Activated CD4-positive, alpha-beta T cell treated with anti-CD3 and anti-CD28 coated beads, Interleukin-2, Interleukin-4, amounts not matched to agents 100 ng/mL and 50 ng/mL, durations not matched to agents 16 hours and 8 hours (primary cell): ENCODE data around the gene NSG2.

Experiments used
- DNase-seq: peaks from one replicate; pipeline ENCODE4 v3.0.0-alpha.2; 2020; ENCODE audit warnings: low spot score

The NSG2 gene

DNA sequence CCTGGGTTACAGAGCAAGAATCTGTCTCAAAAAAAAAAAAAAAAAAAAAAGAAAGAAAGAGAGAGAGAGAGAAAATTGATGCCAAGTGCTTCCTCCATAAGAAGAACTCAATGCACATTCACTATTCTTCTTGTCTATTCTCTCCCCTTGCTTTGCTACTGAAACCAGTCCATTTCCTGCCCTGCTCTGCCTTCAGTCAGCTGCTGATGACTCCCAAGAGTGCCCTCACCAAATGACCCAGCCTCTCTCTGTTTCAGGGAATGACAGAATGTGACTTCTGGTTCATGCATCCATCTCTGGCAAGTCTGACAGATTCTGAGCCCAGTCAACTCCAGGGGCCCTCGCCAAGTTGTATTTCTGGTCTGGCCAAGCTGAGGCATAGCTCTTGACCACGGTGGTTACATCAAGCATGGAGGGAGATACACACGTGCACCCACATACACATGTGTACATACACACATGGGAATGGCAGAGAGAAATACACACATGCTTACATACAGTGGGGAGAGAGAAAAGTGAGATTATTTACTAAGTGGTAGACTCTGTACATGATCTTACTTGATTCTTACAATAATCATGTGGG lies 106.2 kb downstream of the NSG2 start:
- DNase-seq: no peak

DNA sequence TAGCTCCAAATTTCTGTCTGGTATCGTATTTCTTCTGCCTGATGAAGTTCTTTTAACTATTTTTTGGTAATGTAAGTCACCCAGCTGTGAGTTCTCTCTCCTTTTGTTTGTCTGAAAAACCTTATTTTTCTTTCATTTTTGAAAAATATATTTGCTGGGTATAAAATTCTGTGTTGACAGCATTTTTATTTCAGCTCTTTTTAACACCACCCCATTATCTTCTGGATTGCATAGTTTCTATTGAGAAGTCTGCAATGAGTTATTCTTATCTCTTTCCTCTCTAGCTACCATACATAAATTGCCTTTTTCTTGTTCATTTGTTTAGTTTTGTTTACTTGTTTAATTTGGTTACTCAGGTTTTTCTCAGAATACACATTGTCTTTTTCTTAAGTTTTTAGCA lies 109.1 kb downstream of the NSG2 start:
- no peak for DNase-seq

DNA sequence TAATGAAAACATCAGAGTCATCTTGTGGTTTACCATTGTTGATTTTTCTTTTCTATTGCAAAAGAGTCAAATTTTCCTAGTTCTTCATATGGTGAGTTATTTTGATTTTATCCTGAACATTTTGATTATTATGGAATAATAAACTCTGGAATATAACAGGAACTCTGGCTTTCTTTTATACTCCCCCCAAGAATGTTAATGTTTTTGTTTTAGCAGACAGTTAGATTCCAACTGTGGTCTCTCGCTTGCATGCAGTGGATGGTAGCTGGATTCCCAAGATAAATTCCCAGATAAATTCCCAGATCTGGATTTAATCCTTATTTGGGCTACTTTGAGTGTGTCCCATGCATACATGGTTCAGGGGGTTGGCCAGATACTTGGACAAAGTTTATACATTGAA lies 109.8 kb downstream of the NSG2 start:
- DNase-seq: no peak

DNA sequence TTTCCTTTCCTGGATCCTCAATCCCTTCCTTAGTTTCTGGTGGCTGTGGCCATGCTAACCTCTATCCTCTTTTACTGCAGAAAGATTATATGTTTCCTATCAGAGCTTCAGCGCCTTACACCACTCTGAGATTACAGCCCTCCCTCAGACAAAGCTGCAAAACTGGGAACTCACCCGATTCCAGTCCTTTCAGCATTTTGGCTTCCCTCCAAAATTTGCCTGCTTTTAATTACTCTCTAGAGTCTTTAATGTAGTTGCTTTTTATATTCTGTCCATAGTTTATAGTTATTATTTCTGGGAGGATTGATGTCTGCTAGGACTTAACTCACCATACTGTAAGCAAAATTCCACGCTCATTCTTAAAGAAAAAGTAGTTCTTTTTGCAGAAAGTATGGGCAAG lies 110.2 kb downstream of the NSG2 start:
- DNase-seq: no peak

DNA sequence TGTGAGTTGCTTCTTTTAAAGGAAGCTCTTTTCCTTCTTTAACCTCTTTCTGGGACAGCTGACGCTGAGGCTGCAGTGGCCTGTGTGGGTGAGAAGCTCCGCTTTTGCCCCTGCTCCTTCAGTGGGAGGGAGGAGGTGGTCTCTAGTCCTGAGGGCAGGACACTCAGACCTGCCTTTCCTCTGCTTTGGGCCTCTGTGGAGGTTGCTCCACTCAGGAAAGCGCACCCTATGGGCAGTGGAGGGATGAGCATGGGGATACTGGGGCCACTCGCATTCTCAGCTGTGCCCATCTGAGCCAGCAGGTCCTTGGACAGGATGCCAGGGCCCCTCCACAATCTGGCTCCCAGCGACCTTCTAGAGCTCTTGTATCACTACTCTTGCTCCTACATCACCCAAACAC lies 111.5 kb downstream of the NSG2 start:
- no peak for DNase-seq
